OCI-LY7 (cell line): ENCODE measurements around the gene CCSER2. TPM values are rescaled to one million over a fixed set of nuclear protein-coding genes. Genes with fewer than 3 reads are reported as not detected.

Source experiments
- BruUV-seq: library from RNA; stranded (reverse); fragments of 400-500 nt; replicated peaks from 2 replicates; lab custom pipeline; 2021; lab: Mats Ljungman, UMichigan
- CTCF ChIA-PET: fragments of 300-600 bp; sonication (Branson Sonifier 250); formaldehyde crosslinking; loops from one replicate; lab custom pipeline; 2022; ENCODE audit warnings: antibody characterized with exemption; ENCODE audit not compliant: unreplicated experiment; lab: Charles Lee
- POLR2A ChIA-PET: fragments of 300-600 bp; sonication (Branson Sonifier 250); formaldehyde crosslinking; loops from one replicate; lab custom pipeline; 2022; ENCODE audit warnings: antibody characterized with exemption; lab: Charles Lee
- DNase-seq: peaks from one replicate; pipeline ENCODE4 v3.0.0-alpha.2; 2015; ENCODE audit warnings: low spot score
- H2AFZ ChIP-seq: fragments of 200-600 bp; sonication (generic), shearing (Covaris generic); 2 replicates; pipeline ENCODE4 v1.6.1; 2014; ENCODE audit warnings: mild to moderate bottlenecking, antibody characterized with exemption, low read length, moderate library complexity
- H3K27ac ChIP-seq: fragments of 200-600 bp; sonication (generic); 2 replicates; pipeline ENCODE4 v1.5.1; 2014; ENCODE audit warnings: mixed run types, low read depth, mild to moderate bottlenecking, moderate library complexity, low read length, inconsistent platforms; ENCODE audit not compliant: poor library complexity, severe bottlenecking
- H3K36me3 ChIP-seq: fragments of 200-600 bp; sonication (generic); 2 replicates; pipeline ENCODE4 v1.6.1; 2014; ENCODE audit warnings: mild to moderate bottlenecking, antibody characterized with exemption, low read length, moderate library complexity, mixed read lengths; ENCODE audit not compliant: insufficient read depth
- H3K4me1 ChIP-seq: fragments of 200-600 bp; sonication (generic); 2 replicates; pipeline ENCODE4 v1.5.1; 2014; ENCODE audit warnings: mild to moderate bottlenecking, low read length; ENCODE audit not compliant: insufficient read depth, poor library complexity, severe bottlenecking
- H3K4me2 ChIP-seq: fragments of 200-600 bp; sonication (generic); 2 replicates; pipeline ENCODE4 v1.6.1; 2014; ENCODE audit warnings: mild to moderate bottlenecking, low read length
- H3K4me3 ChIP-seq: fragments of 200-600 bp; sonication (generic); 2 replicates; pipeline ENCODE4 v1.5.1; 2014; ENCODE audit warnings: mild to moderate bottlenecking, low read depth, low read length; ENCODE audit not compliant: poor library complexity, severe bottlenecking
- H3K79me2 ChIP-seq: fragments of 200-600 bp; sonication (generic); 2 replicates; pipeline ENCODE4 v1.6.1; 2016; ENCODE audit warnings: low read depth, mild to moderate bottlenecking, low read length, moderate library complexity, mixed read lengths; ENCODE audit not compliant: insufficient read depth
- H3K9me2 ChIP-seq: fragments of 200-600 bp; sonication (generic); 2 replicates; pipeline ENCODE4 v1.6.1; 2016; ENCODE audit warnings: mild to moderate bottlenecking, low read length, mixed read lengths; ENCODE audit not compliant: insufficient read depth
- H3K9me3 ChIP-seq: fragments of 200-600 bp; sonication (generic); 2 replicates; pipeline ENCODE4 v1.6.1; 2014; ENCODE audit warnings: mild to moderate bottlenecking, mixed run types, low read length, mixed read lengths
- H4K20me1 ChIP-seq: fragments of 200-600 bp; sonication (generic); 2 replicates; pipeline ENCODE4 v1.6.1; 2014; ENCODE audit warnings: mild to moderate bottlenecking, antibody characterized with exemption, low read length, moderate library complexity, mixed read lengths; ENCODE audit not compliant: insufficient read depth
- CTCF ChIP-seq: fragments of 200-600 bp; sonication (generic); conservative IDR thresholded peaks from 2 replicates; pipeline ENCODE4 v1.5.1; 2014; ENCODE audit warnings: mild to moderate bottlenecking, antibody characterized with exemption, low read length, moderate library complexity, mixed read lengths
- EZH2phosphoT487 ChIP-seq: fragments of 200-600 bp; sonication (generic); IDR thresholded peaks from 2 replicates; pipeline ENCODE4 v1.6.1; 2018; ENCODE audit warnings: low read depth, borderline replicate concordance, mild to moderate bottlenecking, mixed run types, antibody characterized with exemption, low read length, moderate library complexity, mixed read lengths
- intact Hi-C: fragments of 100-400 bp; cut with micrococcal nuclease; formaldehyde crosslinking; loops from one replicate; pipeline ENCODE4 v1.10.0; 2022; ENCODE audit not compliant: unreplicated experiment
- total RNA-seq, 2 experiments: library from RNA; depleted of rRNA in 1 of 2; stranded (reverse); fragments of >200 nt in 1 of 2; shearing (Covaris generic) in 1 of 2; gene quantifications; 2 replicates each; pipeline ENCODE4 v1.2.3, GENCODE V29; 2014 to 2022

CCSER2 gene
- total RNA-seq, 2 experiments from 2014 or later, result 15.9 to 30.1 TPM

GRCh38 chr10:84534168-84534567 is 205.8 kb downstream of the CCSER2 start:
- BruUV-seq, result no TSS peak
- DNase-seq, result no peak

GRCh38 chr10:84537447-84537931 is 209.1 kb downstream of the CCSER2 start:
- Histone ChIP-seq H3K79me2 (no peaks in the 10 kb centered on the region), H3K36me3 (no peaks in the 10 kb centered on the region), H3K4me3 (no peak overlapping the region), H2AFZ (no peak overlapping the region), H3K9me3 (no peaks in the 10 kb centered on the region), H3K4me1 (no peaks in the 10 kb centered on the region), H3K9me2 (no peaks in the 10 kb centered on the region), H3K27ac (no peak overlapping the region), H4K20me1 (no peaks in the 10 kb centered on the region), H3K4me2 (no peak overlapping the region)
- DNase-seq, result peak; percentile 70
- ChIA-PET POLR2A (interaction anchor here (1.3 kb wide), 1 partner anchor 270 kb away, joined by 5 read pairs; no protein-coding TSS in a partner anchor), CTCF (interaction anchor here (0.6 to 1.4 kb wide), 6 partner anchors 14 to 273 kb away, joined by 3 to 5 read pairs (median 4); no protein-coding TSS in a partner anchor)
- no TSS peak for BruUV-seq
- TF ChIP-seq CTCF (peak; percentile 93), EZH2phosphoT487 (no peak)
- intact Hi-C loops, result loop anchor here (1.0 to 2.0 kb wide), 3 partner anchors 107 to 273 kb away; no protein-coding TSS in a partner anchor

More at GRCh38 chr10:84534168-84534567, 205.8 kb downstream of the CCSER2 start:
- Histone ChIP-seq H3K4me1 (no peaks in the 10 kb centered on the region), H3K79me2 (no peaks in the 10 kb centered on the region), H3K36me3 (no peaks in the 10 kb centered on the region), H3K4me2 (no peak overlapping the region), H4K20me1 (no peaks in the 10 kb centered on the region), H2AFZ (no peak overlapping the region), H3K9me2 (no peaks in the 10 kb centered on the region), H3K27ac (no peak overlapping the region), H3K4me3 (no peak overlapping the region), H3K9me3 (no peaks in the 10 kb centered on the region)
- ChIA-PET POLR2A (interaction anchor here (1.0 kb wide), 1 partner anchor 261 kb away, joined by 3 read pairs; no protein-coding TSS in a partner anchor), CTCF (interaction anchor here (0.6 kb wide), 1 partner anchor 45 kb away, joined by 3 read pairs; no protein-coding TSS in a partner anchor)
- peak; percentile 46 for TF ChIP-seq CTCF
- TF ChIP-seq EZH2phosphoT487, result no peak
- intact Hi-C loops, result no loop called here

GRCh38 chr10:84538036-84538435 is 209.6 kb downstream of the CCSER2 start:
- Histone ChIP-seq H3K4me3 (no peak overlapping the region), H3K27ac (no peak overlapping the region), H3K9me2 (no peaks in the 10 kb centered on the region), H2AFZ (no peak overlapping the region), H3K9me3 (no peaks in the 10 kb centered on the region), H3K4me1 (no peaks in the 10 kb centered on the region), H3K79me2 (no peaks in the 10 kb centered on the region), H4K20me1 (no peaks in the 10 kb centered on the region), H3K36me3 (no peaks in the 10 kb centered on the region), H3K4me2 (no peak overlapping the region)
- DNase-seq, result no peak
- no TSS peak for BruUV-seq
- CTCF ChIA-PET, result interaction anchor here (0.6 to 1.4 kb wide), 2 partner anchors 160 to 186 kb away, joined by 3 to 4 read pairs; no protein-coding TSS in a partner anchor
- intact Hi-C loops, result no loop called here
- TF ChIP-seq EZH2phosphoT487, result no peak
- TF ChIP-seq CTCF, result no peak
- POLR2A ChIA-PET, result interaction anchor here (1.3 kb wide), 1 partner anchor 271 kb away, joined by 5 read pairs; no protein-coding TSS in a partner anchor
